HG02623 (cell line): ENCODE data around the gene HS3ST3A1.

Experiments
- ATAC-seq: cut with Tn5 transposase; IDR thresholded peaks from one replicate; pipeline ENCODE4 v1.9.1; 2021; ENCODE audit warnings: moderate library complexity; ENCODE audit not compliant: unreplicated experiment

HS3ST3A1 gene

GRCh38 chr17:13598353-13599167 lies 3.2 kb downstream of the HS3ST3A1 start:
- ATAC-seq = no peak

- ATAC-seq = no peak
Measured at GRCh38 chr17:13597723-13598347, 3.9 kb downstream of the HS3ST3A1 start.

- ATAC-seq = no peak
Measured at GRCh38 chr17:13596241-13596923, 5.3 kb downstream of the HS3ST3A1 start.

GRCh38 chr17:13595599-13595899 lies 6.2 kb downstream of the HS3ST3A1 start:
- no peak for ATAC-seq

- ATAC-seq = peak; percentile 57
Measured at GRCh38 chr17:13594762-13595598, 6.7 kb downstream of the HS3ST3A1 start.

GRCh38 chr17:13594310-13594709 lies 7.4 kb downstream of the HS3ST3A1 start:
- ATAC-seq = no peak

GRCh38 chr17:13593757-13594156 lies 8.0 kb downstream of the HS3ST3A1 start:
- ATAC-seq = no peak

GRCh38 chr17:13593021-13593751 lies 8.5 kb downstream of the HS3ST3A1 start:
- ATAC-seq = no peak

- ATAC-seq = no peak
Measured at GRCh38 chr17:13592427-13592826, 9.3 kb downstream of the HS3ST3A1 start.

GRCh38 chr17:13590441-13590840 lies 11.3 kb downstream of the HS3ST3A1 start:
- ATAC-seq = no peak

GRCh38 chr17:13589658-13590057 lies 12.1 kb downstream of the HS3ST3A1 start:
- ATAC-seq = no peak

GRCh38 chr17:13587487-13588338 lies 14.0 kb downstream of the HS3ST3A1 start:
- ATAC-seq = no peak

- no peak for ATAC-seq
Measured at GRCh38 chr17:13584701-13585080, 17.0 kb downstream of the HS3ST3A1 start.

GRCh38 chr17:13583996-13584700 lies 17.6 kb downstream of the HS3ST3A1 start:
- no peak for ATAC-seq

GRCh38 chr17:13582776-13583547 lies 18.8 kb downstream of the HS3ST3A1 start:
- no peak for ATAC-seq

GRCh38 chr17:13581925-13582324 lies 19.8 kb downstream of the HS3ST3A1 start:
- ATAC-seq = no peak

GRCh38 chr17:13580790-13581189 lies 20.9 kb downstream of the HS3ST3A1 start:
- ATAC-seq = no peak
